Muscle of back (tissue), 11 donors: ENCODE measurements around the gene FBLIM1. TPM values are rescaled to one million over a fixed set of nuclear protein-coding genes. Genes with fewer than 3 reads are reported as not detected.

Experiments used
- DNase-seq, 3 donors: peaks; one replicate each; pipeline versions ENCODE4 v3.0.0 to v3.0.0-alpha.2; 2013
- polyA plus RNA-seq, 10 donors: library from polyadenylated mRNA; unstranded; fragments of 120-200 nt; gene quantifications; one replicate each; pipeline ENCODE4 v1.2.1, GENCODE V29; 2013; ENCODE audit not compliant: insufficient read length in 10 of 10

Gene FBLIM1
- polyA plus RNA-seq, 10 donors: 18.3 to 38.6 (median 27.5) TPM

DNA sequence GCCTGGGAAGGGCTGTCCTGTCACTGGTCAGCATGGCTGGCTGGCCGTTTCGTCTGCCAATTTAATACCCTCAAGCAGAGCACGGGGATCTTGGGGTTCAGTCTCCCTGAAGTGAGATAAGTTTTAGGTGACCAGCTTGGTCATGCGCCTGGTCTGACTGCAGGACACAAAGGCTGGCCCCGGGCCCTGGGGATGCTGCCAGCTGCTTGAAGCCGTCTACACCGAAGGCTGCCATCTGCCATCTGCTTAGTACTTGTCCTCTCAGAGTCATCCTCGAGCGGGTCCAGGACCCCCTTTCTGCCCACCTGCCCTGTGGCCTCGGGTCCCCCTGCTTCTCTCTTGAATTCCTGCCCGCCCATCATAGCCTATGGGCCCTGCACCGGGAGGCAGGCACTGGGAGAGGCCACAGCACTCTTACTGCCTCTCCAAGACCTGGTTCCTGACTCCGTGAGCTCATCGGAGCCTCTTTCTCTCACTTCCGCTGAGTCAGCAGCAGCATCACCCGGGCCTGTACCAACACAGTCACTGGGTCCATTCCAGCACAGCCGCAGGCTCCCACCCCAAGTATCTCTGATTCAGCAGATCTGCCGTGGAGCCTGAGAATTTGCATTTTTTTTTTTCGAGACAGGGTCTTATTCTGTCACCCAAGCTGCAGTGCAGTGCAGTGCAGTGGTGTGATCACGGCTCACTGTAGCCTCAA lies 7.0 kb downstream of the FBLIM1 start:
- no peak for DNase-seq

DNA sequence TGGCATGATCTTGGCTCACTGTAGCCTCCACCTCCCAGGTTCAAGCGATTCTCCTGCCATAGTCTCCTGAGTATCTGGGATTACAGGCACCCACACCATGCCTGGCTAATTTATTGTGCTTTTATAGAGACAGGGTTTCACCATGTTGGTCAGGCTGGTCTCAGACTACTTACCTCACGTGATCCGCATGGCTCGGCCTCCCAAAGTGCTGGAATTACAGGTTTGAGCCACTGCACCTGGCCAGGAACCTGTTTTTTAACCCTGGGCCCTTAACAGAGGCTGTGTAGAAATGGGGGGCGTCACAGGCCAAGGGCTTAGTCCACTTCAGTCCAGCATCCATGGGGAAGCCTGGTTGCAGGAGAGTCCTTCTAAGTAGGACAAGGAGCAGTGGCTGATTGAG lies 9.3 kb downstream of the FBLIM1 start:
- no peak for DNase-seq

DNA sequence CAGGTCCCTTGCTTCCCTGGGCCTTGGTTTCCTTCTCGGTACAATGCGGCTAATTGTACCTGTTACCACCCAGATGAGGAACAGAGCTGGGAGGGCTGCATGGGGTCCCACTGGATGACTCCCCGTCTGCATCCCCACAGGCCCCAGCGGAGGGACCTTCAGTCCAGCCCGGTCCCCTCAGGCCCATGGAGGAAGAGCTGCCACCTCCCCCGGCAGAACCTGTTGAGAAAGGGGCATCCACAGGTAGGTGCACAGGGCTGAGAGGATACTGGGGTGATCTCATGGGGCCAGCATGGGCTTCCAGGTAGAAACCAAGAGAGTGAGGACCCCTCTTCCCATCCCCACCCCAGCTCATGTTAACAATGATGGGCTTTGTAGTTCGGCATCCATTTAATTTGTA lies 9.8 kb downstream of the FBLIM1 start:
- DNase-seq: no peak

- DNase-seq: no peak
Observed at GRCh38 chr1:15770313-15770962, 11.8 kb downstream of the FBLIM1 start.

- DNase-seq: no peak
Observed at GRCh38 chr1:15771836-15772515, 13.4 kb downstream of the FBLIM1 start.

DNA sequence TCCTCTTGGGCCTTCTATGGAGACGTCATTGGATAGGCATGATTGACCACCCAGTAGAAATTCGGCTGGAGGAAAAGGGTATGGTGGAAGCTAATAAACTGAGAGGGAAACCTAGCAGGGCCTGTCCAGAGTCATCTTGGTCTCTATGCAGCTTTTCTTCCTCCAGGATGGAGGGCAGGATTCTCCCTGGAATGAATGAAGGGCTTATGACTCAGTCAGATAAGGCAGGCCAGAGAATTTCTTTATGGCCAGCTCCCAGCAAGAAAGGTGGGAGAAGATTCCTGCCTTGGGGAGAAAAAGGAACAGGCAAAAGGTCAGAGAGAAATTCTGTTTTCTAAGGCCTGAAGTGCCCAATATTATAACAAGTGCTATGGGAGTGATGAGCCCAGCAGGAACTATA lies 17.1 kb downstream of the FBLIM1 start:
- no peak for DNase-seq

DNA sequence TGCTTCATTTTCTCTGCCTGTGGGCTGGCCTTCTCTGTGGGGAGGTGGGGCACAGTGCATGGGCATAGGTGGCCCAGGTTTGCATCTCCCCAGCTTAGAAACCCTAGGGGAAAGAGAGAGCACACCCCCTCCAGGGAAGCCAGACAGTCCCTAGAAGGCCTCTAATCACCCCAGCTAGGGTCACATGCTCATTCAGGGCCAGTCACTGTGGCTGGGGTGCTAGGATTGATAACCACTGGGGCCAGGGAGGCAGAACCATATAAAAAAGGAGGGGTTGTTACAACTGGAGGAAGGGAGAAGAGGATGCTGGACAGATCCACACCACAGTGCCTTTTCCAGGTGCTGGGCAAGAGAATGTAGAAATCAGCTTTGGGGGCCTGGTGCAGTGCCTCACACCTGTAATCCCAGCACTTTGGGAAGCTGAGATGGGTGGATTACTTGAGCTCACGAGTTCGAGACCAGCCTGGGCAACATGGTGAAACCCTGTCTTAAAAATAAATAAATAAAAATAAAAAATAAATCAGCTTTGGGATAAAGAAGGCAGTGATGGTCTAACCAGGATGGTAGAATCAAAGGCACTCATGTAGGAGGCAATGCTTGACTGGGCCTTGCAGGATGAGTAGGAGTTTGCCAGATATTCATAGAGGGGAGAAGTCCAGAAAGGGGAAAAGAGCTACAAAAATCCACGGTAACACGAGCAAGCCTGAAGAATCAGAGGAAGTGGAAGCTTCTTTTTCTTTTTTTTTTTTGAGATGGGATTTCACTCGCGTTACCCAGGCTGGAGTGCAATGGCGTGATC lies 19.5 kb downstream of the FBLIM1 start:
- no peak for DNase-seq

DNA sequence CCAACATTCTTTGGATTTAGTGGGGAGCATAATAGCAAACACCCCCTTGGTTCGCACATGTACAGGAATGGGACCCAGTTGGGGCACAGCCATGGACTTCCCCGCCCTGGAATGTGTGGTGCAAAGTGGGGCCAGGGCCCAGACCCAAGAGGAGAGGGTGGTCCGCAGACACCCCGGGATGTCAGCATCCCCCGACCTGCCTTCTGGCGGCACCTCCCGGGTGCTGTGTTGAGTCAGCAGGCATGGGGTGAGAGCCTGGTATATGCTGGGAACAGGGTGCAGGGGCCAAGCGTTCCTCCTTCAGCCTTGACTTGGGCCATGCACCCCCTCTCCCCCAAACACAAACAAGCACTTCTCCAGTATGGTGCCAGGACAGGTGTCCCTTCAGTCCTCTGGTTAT lies 27.1 kb downstream of the FBLIM1 start:
- no peak for DNase-seq

DNA sequence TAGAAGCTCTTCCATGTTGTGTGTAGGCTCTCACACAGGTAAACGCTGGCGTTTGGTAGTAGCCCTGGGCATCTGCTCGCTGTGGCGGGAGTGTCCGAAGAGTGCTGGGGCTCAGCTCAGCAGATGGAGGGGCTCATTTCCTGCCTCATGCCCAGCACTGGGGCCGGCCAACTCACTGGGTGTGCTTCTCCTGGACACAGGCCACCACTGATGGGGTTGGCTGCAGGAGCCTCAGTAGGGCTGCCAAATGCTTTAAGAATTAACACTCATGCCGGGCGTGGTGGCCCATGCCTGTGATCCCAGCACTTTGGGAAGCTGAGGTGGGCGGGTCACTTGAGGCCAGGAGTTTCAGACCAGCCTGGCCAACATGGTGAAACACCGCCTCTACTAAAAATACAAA lies 28.0 kb downstream of the FBLIM1 start:
- no peak for DNase-seq

DNA sequence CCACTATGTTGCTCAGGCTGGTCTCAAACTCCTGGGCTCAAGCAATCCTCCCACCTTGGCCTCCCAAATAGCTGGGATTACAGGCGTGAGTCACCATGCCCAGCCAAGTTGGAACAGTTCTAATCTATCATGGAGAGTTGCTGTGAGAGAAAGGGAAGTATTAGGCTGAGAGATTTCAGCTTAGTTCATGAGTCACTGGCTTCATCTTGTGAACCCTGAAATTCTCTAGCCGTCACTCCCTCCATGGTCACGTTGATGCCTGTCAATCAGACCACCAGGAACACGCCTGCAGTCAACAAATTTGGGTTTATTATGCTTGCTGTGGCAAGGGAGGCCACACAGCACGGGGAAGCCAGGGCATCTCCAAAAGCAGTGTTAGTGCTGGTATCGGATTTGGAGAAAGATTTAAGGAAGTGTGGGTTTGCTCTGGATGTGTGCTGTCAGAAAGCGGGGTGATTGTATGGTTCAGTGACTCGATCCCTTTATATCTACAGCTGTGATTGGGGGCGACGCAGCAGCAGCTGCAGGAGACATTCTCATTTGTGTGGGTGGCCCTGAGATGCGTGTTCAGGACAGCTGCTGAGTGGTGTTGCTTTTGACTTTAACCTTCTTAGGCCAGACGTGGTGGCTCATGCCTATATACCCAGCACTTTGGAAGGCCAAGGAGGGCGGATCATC lies 30.2 kb downstream of the FBLIM1 start:
- no peak for DNase-seq

- no peak for DNase-seq
Observed at GRCh38 chr1:15796086-15796462, 37.5 kb downstream of the FBLIM1 start.

DNA sequence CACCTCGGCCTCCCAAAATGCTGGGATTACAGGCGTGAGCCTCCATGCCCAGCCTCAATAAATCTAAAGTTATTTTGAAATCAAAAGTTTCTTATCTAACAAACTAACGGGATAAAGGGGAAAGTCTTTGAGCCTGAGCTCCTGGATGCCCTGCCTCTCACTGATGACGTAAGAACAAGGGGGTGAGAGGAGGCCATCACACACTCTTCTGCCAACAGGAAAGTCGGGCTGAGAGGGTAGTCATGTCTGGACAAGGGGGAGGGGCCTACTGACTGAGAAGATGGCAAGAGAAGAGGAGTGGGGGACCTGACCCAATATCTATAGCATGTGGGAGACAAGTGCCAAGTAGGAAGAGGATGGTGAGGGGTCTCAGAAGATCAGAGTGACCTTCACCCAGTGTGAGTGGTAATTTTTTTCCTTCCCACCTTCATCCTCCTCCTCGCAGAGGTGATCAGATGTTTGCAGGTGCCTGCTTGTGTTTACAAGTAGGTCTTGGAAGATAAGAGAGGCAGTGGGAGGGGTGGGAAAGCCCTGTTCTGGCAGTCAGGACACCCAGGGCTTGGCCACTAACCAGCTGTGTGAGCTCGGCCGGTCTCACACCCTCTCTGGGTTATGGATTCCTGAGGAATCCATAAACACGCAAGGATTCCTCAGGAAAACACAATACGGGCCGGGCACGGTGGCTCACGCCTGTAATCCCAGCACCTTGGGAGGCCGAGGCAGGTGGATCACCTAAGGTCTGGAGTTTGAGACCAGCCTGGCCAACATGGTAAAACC lies 39.2 kb downstream of the FBLIM1 start:
- DNase-seq: no peak

GRCh38 chr1:15799004-15799867 lies 40.6 kb downstream of the FBLIM1 start:
- peak in 1 of 3 donors; percentile 90 for DNase-seq

- peak in 1 of 3 donors; percentile 26 for DNase-seq
Observed at GRCh38 chr1:15799928-15800835, 41.6 kb downstream of the FBLIM1 start.

GRCh38 chr1:15802234-15802965 lies 43.8 kb downstream of the FBLIM1 start:
- DNase-seq: no peak

DNA sequence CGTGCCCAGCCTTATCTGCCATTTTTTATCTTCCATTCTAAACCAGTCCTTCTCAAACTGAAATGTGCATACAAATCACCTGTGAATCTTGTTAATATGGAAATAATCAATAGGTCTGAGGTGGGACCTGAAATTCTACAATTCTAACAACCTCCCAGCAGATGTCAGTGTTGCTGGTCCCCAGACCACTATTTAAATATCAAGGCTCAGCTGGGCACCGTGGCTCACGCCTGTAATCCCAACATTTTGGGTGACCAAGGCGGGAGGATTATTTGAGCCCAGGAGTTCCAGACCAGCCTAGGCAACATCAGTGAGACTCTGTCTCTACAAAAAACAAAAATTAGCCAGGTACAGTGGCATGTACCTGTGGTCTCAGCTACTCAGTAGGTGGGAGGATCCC lies 44.8 kb downstream of the FBLIM1 start:
- DNase-seq: peak in 2 of 3 donors; percentile 31 to 47

- DNase-seq: no peak
Observed at GRCh38 chr1:15804060-15804459, 45.5 kb downstream of the FBLIM1 start.

- no peak for DNase-seq
Observed at GRCh38 chr1:15807121-15807520, 48.5 kb downstream of the FBLIM1 start.
